ENCODE data around the gene PDE6H. TPM values are rescaled to one million over a fixed set of nuclear protein-coding genes. Genes with fewer than 3 reads are reported as not detected.

Gene PDE6H
- polyA plus RNA-seq, 1 donor (not counting 4 experiments of a cell fraction or from before 2014, with no cell fraction given) = not detected

DNA sequence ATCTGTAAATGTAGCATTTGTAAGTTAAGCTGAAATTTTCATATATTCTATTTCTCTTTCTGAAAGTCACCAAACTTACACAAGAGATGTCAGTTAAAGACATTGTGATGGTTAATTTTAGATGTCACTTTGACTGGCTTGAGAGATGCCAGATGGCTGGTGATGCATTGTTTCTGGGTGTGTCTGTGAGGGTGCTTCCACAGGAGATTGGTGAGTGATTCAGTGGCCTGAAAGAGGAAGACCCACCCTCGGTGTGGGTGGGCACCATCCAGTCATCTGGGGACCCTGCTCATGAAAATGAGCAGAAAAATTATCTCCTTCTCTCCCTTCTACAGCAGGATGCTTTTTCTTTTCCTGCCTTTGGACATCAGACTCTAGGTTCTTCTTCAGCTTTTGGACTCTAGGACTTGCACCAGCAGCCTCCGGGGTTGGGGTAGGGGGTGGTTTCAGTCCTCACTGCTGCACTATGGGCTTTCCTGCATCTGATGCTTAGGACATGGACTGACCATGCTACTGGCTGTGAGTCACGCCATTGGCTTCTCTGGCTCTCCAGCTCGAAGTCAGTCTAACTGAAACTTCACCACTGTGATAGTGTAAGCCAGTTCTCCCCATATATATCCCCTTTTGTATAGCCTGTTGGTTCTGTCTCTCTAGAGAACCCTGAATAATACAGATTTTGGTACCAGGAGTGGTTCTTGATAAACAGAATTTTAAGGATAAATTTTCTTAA is 20.9 kb downstream of the PDE6H start:
- H3K4me1 ChIP-seq (ENCODE audit: control insufficient read depth, extremely low read depth, insufficient read depth, low read length) = no peaks in the 10 kb centered on the region
- no peak for FAIRE-seq
- no peak overlapping the region for H3K27ac ChIP-seq (ENCODE audit: control insufficient read depth, insufficient read depth, low read length)
- H3K79me2 ChIP-seq (ENCODE audit: control insufficient read depth, insufficient read depth, low read length) = no peaks in the 10 kb centered on the region
- no peaks in the 10 kb centered on the region for H3K36me3 ChIP-seq (ENCODE audit: control insufficient read depth in 2 of 2, extremely low read depth in 1 of 2, insufficient read depth in 2 of 2, low read length in 2 of 2)
- no peak overlapping the region for H3K9ac ChIP-seq (ENCODE audit: control insufficient read depth, extremely low read depth, insufficient read depth, low read length)
- DNase-seq (ENCODE audit: low read depth, low spot score) = no peak
- H3K9me3 ChIP-seq (ENCODE audit: control insufficient read depth, low read depth, low read length) = no peaks in the 10 kb centered on the region
- no peaks in the 10 kb centered on the region for H4K20me1 ChIP-seq (ENCODE audit: control insufficient read depth, extremely low read depth, insufficient read depth, low read length)
- TF ChIP-seq, protein P1, sequence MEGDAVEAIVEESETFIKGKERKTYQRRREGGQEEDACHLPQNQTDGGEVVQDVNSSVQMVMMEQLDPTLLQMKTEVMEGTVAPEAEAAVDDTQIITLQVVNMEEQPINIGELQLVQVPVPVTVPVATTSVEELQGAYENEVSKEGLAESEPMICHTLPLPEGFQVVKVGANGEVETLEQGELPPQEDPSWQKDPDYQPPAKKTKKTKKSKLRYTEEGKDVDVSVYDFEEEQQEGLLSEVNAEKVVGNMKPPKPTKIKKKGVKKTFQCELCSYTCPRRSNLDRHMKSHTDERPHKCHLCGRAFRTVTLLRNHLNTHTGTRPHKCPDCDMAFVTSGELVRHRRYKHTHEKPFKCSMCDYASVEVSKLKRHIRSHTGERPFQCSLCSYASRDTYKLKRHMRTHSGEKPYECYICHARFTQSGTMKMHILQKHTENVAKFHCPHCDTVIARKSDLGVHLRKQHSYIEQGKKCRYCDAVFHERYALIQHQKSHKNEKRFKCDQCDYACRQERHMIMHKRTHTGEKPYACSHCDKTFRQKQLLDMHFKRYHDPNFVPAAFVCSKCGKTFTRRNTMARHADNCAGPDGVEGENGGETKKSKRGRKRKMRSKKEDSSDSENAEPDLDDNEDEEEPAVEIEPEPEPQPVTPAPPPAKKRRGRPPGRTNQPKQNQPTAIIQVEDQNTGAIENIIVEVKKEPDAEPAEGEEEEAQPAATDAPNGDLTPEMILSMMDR (optimal IDR thresholded peaks at IDR 0.05 in 1 of 3, IDR thresholded peaks at IDR 0.05 in 1 of 3, conservative IDR thresholded peaks at IDR 0.05 in 1 of 3; ENCODE audit: extremely low read depth in 1 of 3, insufficient read depth in 2 of 3, low read length in 3 of 3) = no peak
- no peak for TF ChIP-seq EZH2 (IDR thresholded peaks at IDR 0.05; ENCODE audit: low read length)
- H3K27me3 ChIP-seq (ENCODE audit: control insufficient read depth, extremely low read depth, insufficient read depth, low read length) = no peaks in the 10 kb centered on the region
- dilution Hi-C loops (cut with MboI; ENCODE audit: extremely low pct_ligation_motif_present, low sequenced_read_pairs) = no loop called here
- no peak overlapping the region for H3K4me2 ChIP-seq (ENCODE audit: control insufficient read depth, extremely low read depth, insufficient read depth, low read depth, low read length)
- no peak overlapping the region for H3K4me3 ChIP-seq (ENCODE audit: control insufficient read depth in 2 of 3, extremely low read depth in 1 of 3, insufficient read depth in 2 of 3, low read depth in 1 of 3, low read length in 3 of 3)
- no peaks in the 10 kb centered on the region for H3K9me1 ChIP-seq (ENCODE audit: control insufficient read depth, extremely low read depth, insufficient read depth, low read length)
- no peak overlapping the region for H2AFZ ChIP-seq (ENCODE audit: control insufficient read depth, low read length)

DNA sequence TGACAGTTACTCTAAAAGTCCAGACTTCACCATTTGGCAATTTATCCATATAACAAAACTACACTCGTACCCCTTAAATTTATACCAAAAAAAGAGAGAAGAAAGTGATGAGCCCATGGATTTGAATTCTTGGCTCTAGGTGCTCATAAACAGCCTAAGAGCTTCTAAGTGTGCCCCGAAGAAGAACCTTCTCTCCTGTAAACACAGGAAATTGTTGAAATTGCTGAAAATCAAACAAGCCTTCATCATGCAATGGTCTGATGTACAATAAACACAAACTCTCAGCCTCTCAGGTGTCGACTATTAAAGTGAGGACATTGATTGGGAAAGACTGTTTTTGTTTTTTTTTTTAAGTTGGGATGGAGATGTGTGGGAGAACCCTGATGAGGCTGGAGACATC is 21.8 kb downstream of the PDE6H start:
- Histone ChIP-seq H3K27ac (ENCODE audit: control insufficient read depth, insufficient read depth, low read length) (no peak overlapping the region), H3K9me1 (ENCODE audit: control insufficient read depth, extremely low read depth, insufficient read depth, low read length) (no peaks in the 10 kb centered on the region), H3K4me1 (ENCODE audit: control insufficient read depth, extremely low read depth, insufficient read depth, low read length) (no peaks in the 10 kb centered on the region), H4K20me1 (ENCODE audit: control insufficient read depth, extremely low read depth, insufficient read depth, low read length) (no peaks in the 10 kb centered on the region), H3K27me3 (ENCODE audit: control insufficient read depth, extremely low read depth, insufficient read depth, low read length) (no peaks in the 10 kb centered on the region), H3K4me3 (ENCODE audit: control insufficient read depth in 2 of 3, extremely low read depth in 1 of 3, insufficient read depth in 2 of 3, low read depth in 1 of 3, low read length in 3 of 3) (no peak overlapping the region), H3K4me2 (ENCODE audit: control insufficient read depth, extremely low read depth, insufficient read depth, low read depth, low read length) (no peak overlapping the region), H3K9me3 (ENCODE audit: control insufficient read depth, low read depth, low read length) (no peaks in the 10 kb centered on the region), H3K79me2 (ENCODE audit: control insufficient read depth, insufficient read depth, low read length) (no peaks in the 10 kb centered on the region), H2AFZ (ENCODE audit: control insufficient read depth, low read length) (no peak overlapping the region), H3K9ac (ENCODE audit: control insufficient read depth, extremely low read depth, insufficient read depth, low read length) (no peak overlapping the region), H3K36me3 (ENCODE audit: control insufficient read depth in 2 of 2, extremely low read depth in 1 of 2, insufficient read depth in 2 of 2, low read length in 2 of 2) (no peaks in the 10 kb centered on the region)
- FAIRE-seq (no peak), DNase-seq (ENCODE audit: low read depth, low spot score) (no peak)
- TF ChIP-seq EZH2 (IDR thresholded peaks at IDR 0.05; ENCODE audit: low read length) = no peak
- TF ChIP-seq, protein P1 (optimal IDR thresholded peaks at IDR 0.05 in 1 of 3, IDR thresholded peaks at IDR 0.05 in 1 of 3, conservative IDR thresholded peaks at IDR 0.05 in 1 of 3; ENCODE audit: extremely low read depth in 1 of 3, insufficient read depth in 2 of 3, low read length in 3 of 3) = no peak
- dilution Hi-C loops (cut with MboI; ENCODE audit: extremely low pct_ligation_motif_present, low sequenced_read_pairs) = no loop called here

All from keratinocyte (primary cell).